GM10248 (cell line): ENCODE data around the gene SLC39A10.

Experiments
- CTCF ChIA-PET: fragments of 300-600 bp; sonication (Branson Sonifier 250); formaldehyde crosslinking; extraction: SDS; loops from one replicate; lab custom pipeline; 2021; ENCODE audit warnings: antibody characterized with exemption; lab: Yijun Ruan, JAX
- POLR2A ChIA-PET: fragments of 350-650 bp; sonication (Branson Sonifier 250); formaldehyde crosslinking; extraction: SDS; loops from one replicate; lab custom pipeline; 2020; ENCODE audit warnings: antibody characterized with exemption; lab: Yijun Ruan, JAX
- DNase-seq: peaks from one replicate; pipeline ENCODE4 v3.0.0; 2012; ENCODE audit errors: extremely low spot score
- CTCF ChIP-seq: IDR thresholded peaks from 2 replicates; pipeline ENCODE4 v1.5.1; 2012; ENCODE audit warnings: mild to moderate bottlenecking, low read depth; ENCODE audit errors: extremely low read depth, missing control alignments, control extremely low read depth

The SLC39A10 gene

GRCh38 chr2:195666113-195666712 is 9.2 kb downstream of the SLC39A10 start:
- no peak for TF ChIP-seq CTCF
- no peak for DNase-seq
- POLR2A ChIA-PET: no interaction called here
- CTCF ChIA-PET: interaction anchor here (1.5 to 4.7 kb wide), 3 partner anchors 9 to 401 kb away, joined by 5 to 40 read pairs (median 8); partner anchors contain the start of genes DNAH7 and SLC39A10

- no peak for DNase-seq
- ChIA-PET CTCF (interaction anchor here (0.6 to 4.7 kb wide), 3 partner anchors 8 to 400 kb away, joined by 3 to 40 read pairs (median 6); partner anchors contain the start of genes DNAH7 and SLC39A10), POLR2A (no interaction called here)
- TF ChIP-seq CTCF: no peak
Observed at GRCh38 chr2:195667974-195668373, 10.9 kb downstream of the SLC39A10 start.

GRCh38 chr2:195670191-195670590 is 13.2 kb downstream of the SLC39A10 start:
- ChIA-PET CTCF (interaction anchor here (1.6 to 4.8 kb wide), 2 partner anchors 11 to 398 kb away, joined by 3 to 38 read pairs; partner anchors contain the start of gene DNAH7), POLR2A (no interaction called here)
- no peak for TF ChIP-seq CTCF
- no peak for DNase-seq

- POLR2A ChIA-PET: no interaction called here
- TF ChIP-seq CTCF: no peak
- DNase-seq: no peak
- CTCF ChIA-PET: interaction anchor here (1.4 to 4.8 kb wide), 3 partner anchors 9 to 29 kb away, joined by 4 to 38 read pairs (median 6); no protein-coding TSS in a partner anchor
Observed at GRCh38 chr2:195671563-195671962, 14.5 kb downstream of the SLC39A10 start.

- ChIA-PET CTCF (interaction anchor here (1.2 to 4.8 kb wide), 4 partner anchors 10 to 406 kb away, joined by 3 to 38 read pairs (median 5); no protein-coding TSS in a partner anchor), POLR2A (no interaction called here)
- DNase-seq: no peak
- TF ChIP-seq CTCF: no peak
Observed at GRCh38 chr2:195672674-195673073, 15.6 kb downstream of the SLC39A10 start.

- TF ChIP-seq CTCF: no peak
- POLR2A ChIA-PET: no interaction called here
- CTCF ChIA-PET: interaction anchor here (1.1 kb wide), 1 partner anchor 14 kb away, joined by 5 read pairs; no protein-coding TSS in a partner anchor
- no peak for DNase-seq
Observed at GRCh38 chr2:195674491-195675221, 17.6 kb downstream of the SLC39A10 start.
